Measurements from ENCODE around the gene MSANTD7. TPM values are rescaled to one million over a fixed set of nuclear protein-coding genes. Genes with fewer than 3 reads are reported as not detected.

MSANTD7 gene
- total and polyA plus RNA-seq, 9 of the 15 experiments (the other 6 are each of a cell fraction or from before 2014, with no cell fraction given), result 5.2 to 27.3 (median 23.6) TPM

GRCh38 chr10:14844948-14845347, 6.8 kb downstream of the MSANTD7 start:
- H3K4me2 ChIP-seq (ENCODE audit: insufficient read depth, low read length), result no peak overlapping the region
- peaks cover 88% of the 10 kb centered on the region for H3K36me3 ChIP-seq (ENCODE audit: control insufficient read depth, insufficient read depth, low read length)
- no peaks in the 10 kb centered on the region for H3K9me3 ChIP-seq (replicated peaks; ENCODE audit: control insufficient read depth, insufficient read depth, low read depth, low read length)
- in situ Hi-C loops (cut with MboI) (no loop called here), intact Hi-C loops (cut with micrococcal nuclease) (no loop called here)
- no peak overlapping the region for H2AFZ ChIP-seq (ENCODE audit: low read depth, low read length)
- H4K20me1 ChIP-seq (replicated peaks; ENCODE audit: control insufficient read depth, insufficient read depth, low read length), result peaks cover 3% of the 10 kb centered on the region; the same call in 1 of the 2 replicates
- DNase-seq (ENCODE audit: extremely low read depth in 1 of 4, low spot score in 3 of 4) (peak; percentile 44 to 58 (median 51)), ATAC-seq (peak; percentile 94), FAIRE-seq (peak; percentile 84)
- POLR2A ChIA-PET, result interaction anchor here (0.5 to 1.9 kb wide), 6 partner anchors 13 to 1453 kb away, joined by 3 to 6 read pairs (median 3); partner anchors contain the start of gene SUV39H2
- H3K9ac ChIP-seq (ENCODE audit: insufficient read depth in 1 of 2, low read depth in 2 of 2, low read length in 2 of 2), result no peak overlapping the region
- H3K27ac ChIP-seq (ENCODE audit: extremely low read depth, low read depth, low read length), result no peak overlapping the region
- H3K27me3 ChIP-seq (ENCODE audit: control insufficient read depth in 2 of 2, insufficient read depth in 2 of 2, low read length in 2 of 2), result no peaks in the 10 kb centered on the region
- no TSS peak for BruUV-seq (replicated peaks)
- H3K9me1 ChIP-seq (ENCODE audit: control insufficient read depth, insufficient read depth, low read length), result no peaks in the 10 kb centered on the region
- WGBS (ENCODE audit: insufficient coverage, low coverage, missing lambda C conversion rate), result 0% methylated on average over 2 of the region's 2 CpGs
- H3K4me1 ChIP-seq (replicated peaks in 1 of 2; ENCODE audit: control insufficient read depth in 2 of 2, insufficient read depth in 2 of 2, low read length in 2 of 2), result peaks cover 4% of the 10 kb centered on the region in 2 experiments
- H3K79me2 ChIP-seq (ENCODE audit: control insufficient read depth, insufficient read depth, low read length), result peaks cover 42% of the 10 kb centered on the region
- H3K4me3 ChIP-seq, result no peak overlapping the region
- CTCF ChIA-PET (ENCODE audit: low intra/inter-chr PET ratio), result no interaction called here
- TF ChIP-seq EP300 (IDR thresholded peaks at IDR 0.05; ENCODE audit: low read length) (peak; percentile 26; the same call in 1 of the 2 replicates), CBFA2T3 (IDR thresholded peaks at IDR 0.05) (peak; percentile 56), ETV1 (tag; conservative IDR thresholded peaks at IDR 0.05; ENCODE audit: low read depth) (peak; percentile 78), VEZF1 (CRISPR knock-in tag; IDR thresholded peaks at IDR 0.05) (peak; percentile 15; the same call in 1 of the 2 replicates), MEIS2 (IDR thresholded peaks at IDR 0.05; ENCODE audit: partially characterized antibody) (peak; percentile 55), HES1 (IDR thresholded peaks at IDR 0.05; ENCODE audit: low read depth) (0 out of 2 replicates have a peak, but pooled peaks have one; percentile 27), RCOR1 (IDR thresholded peaks at IDR 0.05; ENCODE audit: borderline replicate concordance in 1 of 2, low read depth in 2 of 2, low read length in 2 of 2) (peak in 1 of 2 experiments; percentile 78; a peak in 2 of 4 replicates), SRF (CRISPR knock-in tag; IDR thresholded peaks at IDR 0.05) (no peak), MTA3 (IDR thresholded peaks at IDR 0.05; ENCODE audit: borderline replicate concordance) (0 out of 2 replicates have a peak, but pooled peaks have one; percentile 26), SMARCE1 (IDR thresholded peaks at IDR 0.05) (peak; percentile 35; the same call in 1 of the 2 replicates), PBX2 (CRISPR knock-in tag; IDR thresholded peaks at IDR 0.05; ENCODE audit: low read depth) (no peak), PBX2 (tag; conservative IDR thresholded peaks at IDR 0.05; ENCODE audit: low read depth) (peak; percentile 51; the same call in 1 of the 2 replicates), TOE1 (IDR thresholded peaks at IDR 0.05; ENCODE audit: borderline replicate concordance) (no peak), TOE1 (CRISPR knock-in tag; IDR thresholded peaks at IDR 0.05; ENCODE audit: borderline replicate concordance, low read depth) (no peak), BHLHE40 (IDR thresholded peaks at IDR 0.05; ENCODE audit: low read length) (0 out of 2 replicates have a peak, but pooled peaks have one; percentile 21)

Data from K562 (cell line).